B cell (primary cell): ENCODE measurements around the gene GRAMD2B. TPM values are rescaled to one million over a fixed set of nuclear protein-coding genes. Genes with fewer than 3 reads are reported as not detected.

Source experiments
- ATAC-seq: fragments of 200-7000 bp; cut with Tn5 transposase; one replicate; pipeline ENCODE4 v1.10.0; 2021; ENCODE audit warnings: low read depth, mild to moderate bottlenecking, moderate number of reproducible peaks, moderate library complexity
- CTCF ChIA-PET: fragments of 350-600 bp; sonication (Branson Sonifier 250); formaldehyde crosslinking; loops from one replicate; lab custom pipeline; 2021; ENCODE audit warnings: antibody characterized with exemption, inconsistent platforms; lab: Charles Lee
- POLR2A ChIA-PET: fragments of 350-600 bp; sonication (Branson Sonifier 250); formaldehyde crosslinking; loops from one replicate; lab custom pipeline; 2021; ENCODE audit warnings: antibody characterized with exemption; lab: Charles Lee
- DNase-seq: peaks from one replicate; pipeline ENCODE4 v3.0.0; 2013
- H2AFZ ChIP-seq: 2 replicates; pipeline ENCODE4 v1.6.1; 2012; ENCODE audit warnings: mild to moderate bottlenecking, low read depth, low read length; ENCODE audit not compliant: insufficient read depth, poor library complexity, severe bottlenecking
- H3K27ac ChIP-seq, 2 donors: 1 replicate in 1 of 2; 2 replicates in 1 of 2; pipeline ENCODE4 v1.5.1; 2012 to 2013; ENCODE audit warnings: low read length in 2 of 2, mild to moderate bottlenecking in 2 of 2, moderate library complexity in 1 of 2
- H3K27me3 ChIP-seq, 4 experiments: fragments of 200-600 bp in 1 of 4; sonication (generic) in 1 of 4; replicated peaks in 1 of 4; 1 replicate in 2 of 4; 2 replicates in 2 of 4; pipeline versions ENCODE4 v1.6.1 to v1.7.0; 2013 to 2016; ENCODE audit warnings: low read length in 3 of 4, mild to moderate bottlenecking in 2 of 4, mixed read lengths in 1 of 4, moderate library complexity in 1 of 4; ENCODE audit not compliant: insufficient read depth in 4 of 4, control insufficient read depth in 3 of 4; ENCODE audit errors: control extremely low read depth in 1 of 4
- H3K36me3 ChIP-seq, 2 experiments: replicated peaks in 1 of 2; 1 replicate in 1 of 2; 2 replicates in 1 of 2; pipeline versions ENCODE4 v1.6.1 to v1.7.1; 2013; ENCODE audit warnings: low read length in 1 of 2; ENCODE audit not compliant: insufficient read depth in 2 of 2, control insufficient read depth in 1 of 2; ENCODE audit errors: control extremely low read depth in 1 of 2, extremely low read depth in 1 of 2
- H3K4me1 ChIP-seq, 2 donors: fragments of 200-600 bp in 1 of 2; sonication (generic) in 1 of 2; 1 replicate in 1 of 2; 2 replicates in 1 of 2; pipeline versions ENCODE4 v1.5.1 to v1.6.1; 2013 to 2017; ENCODE audit warnings: low read length in 2 of 2; ENCODE audit not compliant: control insufficient read depth in 2 of 2, insufficient read depth in 2 of 2
- H3K4me2 ChIP-seq: replicated peaks from 2 replicates; pipeline ENCODE3; 2012; ENCODE audit warnings: mild to moderate bottlenecking, low read depth, low read length; ENCODE audit not compliant: poor library complexity, severe bottlenecking
- H3K4me3 ChIP-seq, 5 experiments: fragments of 200-600 bp in 1 of 5; sonication (generic) in 1 of 5; 1 replicate in 3 of 5; 2 replicates in 2 of 5; pipeline versions ENCODE4 v1.5.1 to v1.7.0; 2011 to 2016; ENCODE audit warnings: low read length in 4 of 5, mild to moderate bottlenecking in 4 of 5, low read depth in 2 of 5, control low read depth in 1 of 5, moderate library complexity in 1 of 5; ENCODE audit not compliant: insufficient read depth in 1 of 5; ENCODE audit errors: control extremely low read depth in 1 of 5, extremely low read depth in 1 of 5
- H3K79me2 ChIP-seq: fragments of 200-600 bp; sonication (generic); one replicate; pipeline ENCODE4 v1.6.0; 2016; ENCODE audit warnings: low read length; ENCODE audit not compliant: control insufficient read depth, insufficient read depth
- H3K9ac ChIP-seq: fragments of 200-600 bp; sonication (generic); 2 replicates; pipeline ENCODE4 v1.6.1; 2017; ENCODE audit warnings: mild to moderate bottlenecking, low read length, moderate library complexity
- H3K9me3 ChIP-seq, 3 donors: one replicate each; pipeline versions ENCODE4 v1.6.1 to v1.7.1; 2013; ENCODE audit warnings: low read length in 2 of 3; ENCODE audit not compliant: control insufficient read depth in 2 of 3, insufficient read depth in 1 of 3; ENCODE audit errors: control extremely low read depth in 1 of 3
- H4K20me1 ChIP-seq: 2 replicates; pipeline ENCODE4 v1.6.0; 2012; ENCODE audit warnings: mild to moderate bottlenecking, low read length; ENCODE audit not compliant: insufficient read depth, control insufficient read depth, poor library complexity, severe bottlenecking
- H3K27ac Mint-ChIP-seq: one replicate; pipeline ENCODE4 v1.8.0; 2021; ENCODE audit warnings: mixed read lengths
- H3K27me3 Mint-ChIP-seq: one replicate; pipeline ENCODE4 v1.8.0; 2021; ENCODE audit warnings: mixed read lengths
- H3K4me1 Mint-ChIP-seq: one replicate; pipeline ENCODE4 v1.8.0; 2021; ENCODE audit warnings: mixed read lengths
- H3K4me3 Mint-ChIP-seq: one replicate; pipeline ENCODE4 v1.8.0; 2021; ENCODE audit warnings: mixed read lengths
- H3K9me3 Mint-ChIP-seq: one replicate; pipeline ENCODE4 v1.8.0; 2022; ENCODE audit warnings: mixed read lengths; ENCODE audit not compliant: insufficient read depth
- CTCF ChIP-seq: fragments of 200-600 bp; IDR thresholded peaks from one replicate; pipeline ENCODE4 v1.8.0; 2022; ENCODE audit warnings: antibody characterized with exemption, mild to moderate bottlenecking
- EZH2 ChIP-seq: IDR thresholded peaks from 2 replicates; pipeline ENCODE4 v1.6.1; 2012; ENCODE audit warnings: borderline replicate concordance, low read depth, mild to moderate bottlenecking, moderate library complexity, low read length; ENCODE audit not compliant: insufficient read depth, poor library complexity, severe bottlenecking
- WGBS: methylation state at CpG from one replicate; pipeline ENCODE4 v1.1.5; 2013; ENCODE audit warnings: missing lambda C conversion rate; ENCODE audit not compliant: insufficient coverage; 5-methylcytosine and 5-hydroxymethylcytosine counted together
- intact Hi-C: fragments of 100-400 bp; cut with micrococcal nuclease; formaldehyde crosslinking; loops from one replicate; pipeline ENCODE4 v1.10.0; 2022
- polyA plus RNA-seq: library from polyadenylated mRNA; depleted of rRNA; stranded (reverse); fragments of >200 nt; gene quantifications from 2 replicates; pipeline ENCODE4 v1.2.3, GENCODE V29; 2012
- total RNA-seq, 2 donors: library from RNA; stranded (reverse); fragments of 120-200 nt in 1 of 2; gene quantifications; 1 replicate in 1 of 2; 2 replicates in 1 of 2; pipeline versions ENCODE4 v1.2.3 to v1.2.4, GENCODE V29; 2013 to 2022

GRAMD2B gene
- total and polyA plus RNA-seq, 2 donors (not counting 1 experiment from before 2014, with no cell fraction given), result 0.86 to 3.6 TPM

GRCh38 chr5:126410623-126411022, 12.6 kb upstream of the GRAMD2B start:
- TF ChIP-seq EZH2 (no peak), CTCF (no peak)
- 43% methylated on average over 1 of the region's 2 CpGs for WGBS
- no peak for DNase-seq
- Mint-ChIP-seq H3K27ac (no peak overlapping the region), H3K4me1 (peaks cover 5% of the 10 kb centered on the region), H3K4me3 (no peak overlapping the region), H3K27me3 (peaks cover 34% of the 10 kb centered on the region), H3K9me3 (no peaks in the 10 kb centered on the region)
- POLR2A ChIA-PET, result no interaction called here
- H3K27me3 ChIP-seq, result peaks cover 0 to 5% (median 0%) of the 10 kb centered on the region in 4 experiments
- no peak for ATAC-seq
- no peak overlapping the region for H3K4me3 ChIP-seq
- no peaks in the 10 kb centered on the region for H3K9me3 ChIP-seq
- no peaks in the 10 kb centered on the region for H3K36me3 ChIP-seq
- CTCF ChIA-PET, result no interaction called here
- intact Hi-C loops, result no loop called here
- no peaks in the 10 kb centered on the region for H4K20me1 ChIP-seq
- no peak overlapping the region for H3K27ac ChIP-seq
- H3K4me2 ChIP-seq, result no peak overlapping the region
- no peak overlapping the region for H2AFZ ChIP-seq
- H3K9ac ChIP-seq, result no peak overlapping the region
- no peaks in the 10 kb centered on the region for H3K79me2 ChIP-seq
- no peaks in the 10 kb centered on the region for H3K4me1 ChIP-seq

GRCh38 chr5:126413856-126414255, 9.4 kb upstream of the GRAMD2B start:
- H3K9me3 ChIP-seq, result no peaks in the 10 kb centered on the region
- no peak for TF ChIP-seq CTCF
- no peak for TF ChIP-seq EZH2
- no peak overlapping the region for H3K9ac ChIP-seq
- H2AFZ ChIP-seq, result no peak overlapping the region
- ATAC-seq (no peak), DNase-seq (no peak)
- no peak overlapping the region for H3K4me2 ChIP-seq
- intact Hi-C loops, result no loop called here
- no peak overlapping the region for H3K4me3 ChIP-seq
- H3K27ac ChIP-seq, result no peak overlapping the region
- H4K20me1 ChIP-seq, result no peaks in the 10 kb centered on the region
- H3K36me3 ChIP-seq, result no peaks in the 10 kb centered on the region
- no peak overlapping the region for H3K27ac Mint-ChIP-seq
- H3K4me1 Mint-ChIP-seq, result peaks cover 5% of the 10 kb centered on the region
- 60% methylated on average over 1 of the region's 3 CpGs for WGBS
- CTCF ChIA-PET, result no interaction called here
- POLR2A ChIA-PET, result no interaction called here
- H3K4me1 ChIP-seq, result no peaks in the 10 kb centered on the region
- H3K27me3 ChIP-seq, result no peaks in the 10 kb centered on the region
- H3K79me2 ChIP-seq, result no peaks in the 10 kb centered on the region
- peaks cover 2% of the 10 kb centered on the region for H3K9me3 Mint-ChIP-seq
- H3K27me3 Mint-ChIP-seq, result peaks cover 30% of the 10 kb centered on the region
- H3K4me3 Mint-ChIP-seq, result no peak overlapping the region
